ENCODE results near the gene KDM4C.
"Not testable (repeated sequence)": the region's sequence is repeated elsewhere in the genome, so short reads cannot be mapped to it uniquely, and the experiment has no call there.

The KDM4C gene

DNA sequence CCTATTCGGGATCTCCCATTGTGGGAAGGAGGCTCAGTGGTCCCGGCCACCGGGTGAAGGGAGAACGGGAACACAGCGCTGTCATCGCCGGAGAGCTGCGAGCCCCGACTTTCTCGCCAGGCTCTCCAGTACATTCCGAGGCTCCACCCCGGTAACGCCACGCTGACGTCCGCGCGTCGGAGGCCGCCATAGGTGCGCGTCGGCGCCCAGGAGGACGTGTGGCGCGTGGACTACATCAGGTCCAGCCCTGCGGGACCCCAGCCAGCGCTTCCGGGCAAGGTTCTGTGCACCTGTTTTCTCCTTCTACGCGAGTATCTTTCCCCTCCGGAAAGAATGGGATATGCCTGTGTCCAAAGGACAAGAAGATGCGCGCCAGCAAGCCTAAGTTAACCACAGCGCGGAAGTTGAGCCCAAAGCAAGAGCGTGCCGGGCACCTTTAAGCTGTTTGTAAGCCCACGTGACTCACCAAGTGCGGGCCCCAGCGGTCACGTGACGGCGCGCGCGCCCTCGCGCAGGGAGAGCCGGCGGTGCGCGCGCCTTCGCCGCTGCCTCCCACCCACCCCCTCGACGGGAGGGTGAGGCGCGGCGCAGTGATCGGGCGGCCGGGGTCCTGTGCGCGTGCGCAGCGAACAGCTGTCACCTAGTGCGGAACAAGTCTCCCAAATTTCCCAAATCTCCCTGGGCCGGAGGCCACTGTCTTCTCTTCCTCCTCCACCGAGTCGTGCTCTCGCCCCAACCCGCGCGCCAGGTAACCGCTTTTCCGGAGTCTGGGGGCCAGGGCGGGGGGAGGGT, at the start of gene KDM4C:
Gene KDM4C, plus strand, starts transcription at position 518 of the 792 bp plus-strand sequence. CDS start 35,016 bp downstream, outside the sequence.
- peak; percentile 90 for DNase-seq

DNA sequence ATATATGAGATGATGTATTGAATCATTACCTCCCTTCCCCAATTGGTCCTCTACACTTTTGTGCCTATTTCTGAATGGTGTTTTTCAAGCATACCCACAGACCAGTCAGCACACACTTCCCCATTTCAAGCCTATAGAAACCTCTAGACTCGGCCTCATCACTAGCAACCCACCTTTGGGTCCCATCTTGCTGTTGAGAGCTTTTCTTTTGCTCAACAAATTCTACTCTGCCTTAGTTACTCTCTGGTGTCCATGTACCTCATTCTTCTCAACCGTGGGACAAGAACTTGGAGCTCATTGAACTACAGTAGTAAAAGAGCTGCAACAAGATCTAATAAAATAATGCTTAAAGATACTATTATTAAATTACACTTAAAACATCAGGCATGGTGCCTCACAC, 49.0 kb upstream of the KDM4C start:
- DNase-seq, result no peak

DNA sequence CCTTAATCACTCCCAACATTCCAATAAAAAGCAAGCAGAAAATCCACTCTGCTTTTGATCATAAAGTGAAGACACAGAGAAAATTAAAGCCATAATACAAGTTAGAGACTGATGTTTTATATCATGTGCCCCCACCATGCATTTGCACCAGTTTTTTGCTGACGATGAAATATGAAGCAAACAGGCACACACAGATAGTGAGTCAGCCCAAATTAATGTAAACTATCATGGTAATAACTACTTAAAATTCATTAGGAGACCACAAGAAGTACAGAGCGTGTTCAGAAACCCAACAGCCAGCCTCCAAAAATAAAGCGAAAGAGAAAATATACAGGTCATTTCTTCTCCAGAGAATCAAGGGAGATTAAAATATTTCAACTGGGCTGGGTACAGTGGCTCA, 46.4 kb upstream of the KDM4C start:
- DNase-seq, result no peak

DNA sequence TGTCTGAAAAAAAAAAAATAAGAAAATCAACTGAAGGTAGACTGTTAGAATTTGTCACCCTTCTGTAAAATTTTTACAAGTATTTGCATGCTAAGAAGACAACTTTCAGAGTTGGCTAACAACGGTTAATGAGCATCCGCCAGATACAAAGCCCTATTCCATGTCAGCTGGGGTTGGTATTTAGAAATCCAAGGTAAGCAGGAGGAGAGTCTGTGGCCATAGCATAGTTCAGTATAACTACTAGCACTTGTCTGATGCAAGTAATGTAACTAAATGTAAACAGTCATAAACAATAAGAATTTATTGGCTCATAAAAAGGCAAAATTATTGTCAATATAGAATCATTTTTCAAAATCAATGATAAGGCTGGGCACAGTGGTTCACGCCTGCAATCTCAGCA, 45.7 kb upstream of the KDM4C start:
- DNase-seq, result no peak

DNA sequence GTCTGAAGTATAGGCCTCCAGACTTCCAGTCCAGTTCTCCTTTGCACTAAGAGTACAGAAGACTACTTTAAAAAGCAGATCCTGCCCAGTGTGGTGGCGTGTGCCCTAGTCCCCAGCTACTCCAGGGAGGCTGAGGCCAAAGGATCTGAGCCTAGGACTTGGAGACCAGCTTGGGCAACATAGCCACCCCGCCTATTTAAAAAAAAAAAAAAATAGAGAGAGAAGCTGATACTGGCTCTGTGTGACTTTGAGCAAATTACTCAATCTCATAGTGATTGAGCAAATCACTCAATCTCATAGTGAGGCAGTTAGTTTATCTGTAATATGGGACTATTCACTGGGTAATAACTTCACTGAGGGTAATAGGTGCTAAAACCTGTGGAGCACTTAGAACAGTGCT, 43.6 kb upstream of the KDM4C start:
- no peak for DNase-seq

DNA sequence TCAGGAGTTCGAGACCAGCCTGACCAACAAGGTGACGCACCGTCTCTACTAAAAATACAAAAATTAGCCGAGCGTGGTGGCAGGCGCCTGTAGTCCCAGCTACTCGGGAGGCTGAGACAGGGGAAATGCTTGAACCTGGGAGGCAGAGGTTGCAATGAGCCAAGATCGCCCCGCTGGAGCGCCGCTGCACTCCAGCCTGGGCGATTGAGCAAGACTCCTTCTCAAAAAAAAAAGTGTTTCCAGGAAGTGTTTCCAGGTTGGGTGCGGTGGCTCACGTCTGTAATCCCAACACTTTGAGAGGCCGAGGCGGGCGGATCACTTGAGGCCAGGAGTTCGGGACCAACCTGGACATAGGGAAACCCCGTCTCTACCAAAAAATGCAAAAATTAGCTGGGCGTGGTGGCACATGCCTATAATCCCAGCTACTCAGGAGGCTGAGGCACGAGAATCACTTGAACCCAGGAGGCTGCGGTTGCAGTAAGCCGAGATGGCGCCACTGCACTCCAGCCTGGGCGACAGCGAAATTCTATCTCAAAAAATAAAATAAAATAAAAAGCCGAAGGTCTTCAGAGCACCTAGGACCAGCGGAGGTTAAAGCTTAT, 42.5 kb upstream of the KDM4C start:
- not testable (repeated sequence) for DNase-seq

DNA sequence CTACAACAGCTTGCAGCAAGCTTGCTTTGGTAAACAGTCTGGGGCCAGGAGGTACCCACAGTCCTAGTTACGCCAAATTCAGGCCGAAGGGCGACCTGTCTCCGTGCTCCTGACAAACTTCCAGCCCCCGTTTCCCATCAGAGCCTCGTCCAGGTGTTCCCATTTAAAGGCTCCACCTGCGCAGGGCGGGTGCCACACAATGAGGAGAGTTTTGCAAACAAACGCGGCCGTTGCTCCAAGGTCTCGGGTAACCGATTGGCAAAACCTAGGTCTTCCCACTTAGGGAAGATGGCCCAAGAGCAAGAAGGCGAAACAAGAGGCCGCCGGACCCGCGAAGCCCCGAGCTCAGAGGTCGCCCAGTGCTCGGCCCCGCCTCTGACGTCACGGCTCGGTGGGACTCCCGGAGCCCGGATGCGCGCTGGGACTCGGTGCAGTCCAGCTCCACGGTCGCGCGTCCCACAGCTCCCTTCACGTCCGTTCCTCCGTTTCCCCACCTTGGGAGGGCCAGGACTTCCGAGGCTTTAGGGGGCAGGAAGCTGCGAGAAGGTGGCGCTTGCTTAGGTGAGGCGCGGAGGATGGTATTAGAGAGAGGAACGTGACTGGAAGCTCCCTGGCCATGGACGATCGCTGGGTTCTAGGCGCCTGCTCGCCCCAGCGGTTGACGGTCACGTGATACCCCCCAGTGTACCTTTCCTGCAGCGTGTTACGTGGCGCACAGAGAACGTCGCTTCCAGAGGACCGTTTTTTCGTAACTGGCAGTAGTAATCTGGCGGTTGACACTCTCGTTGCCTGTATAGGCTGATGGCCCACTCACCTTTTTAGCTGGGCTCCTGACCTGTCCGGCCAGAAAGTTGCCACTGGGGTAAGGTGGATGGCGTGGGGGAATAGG, 41.8 kb upstream of the KDM4C start:
- peak; percentile 48 for DNase-seq

DNA sequence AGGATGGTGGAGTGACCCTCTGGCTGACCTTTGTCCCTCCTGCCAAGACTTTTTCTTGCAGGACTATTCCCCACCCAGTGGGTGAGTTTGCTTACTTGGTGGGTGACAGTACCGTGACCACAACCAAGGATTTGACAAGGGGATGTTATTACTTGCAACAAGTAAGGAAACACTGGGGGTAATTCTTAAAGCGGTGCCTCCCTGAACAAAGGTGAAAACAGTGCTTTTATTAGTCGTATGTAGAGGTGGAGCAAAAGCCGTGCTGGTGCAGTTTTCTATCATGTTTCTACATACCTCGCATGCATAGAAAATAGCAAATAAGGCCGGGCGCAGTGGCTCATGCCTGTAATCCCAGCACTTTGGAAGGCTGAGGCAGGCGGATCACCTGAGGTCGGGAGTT, 41.0 kb upstream of the KDM4C start:
- no peak for DNase-seq

DNA sequence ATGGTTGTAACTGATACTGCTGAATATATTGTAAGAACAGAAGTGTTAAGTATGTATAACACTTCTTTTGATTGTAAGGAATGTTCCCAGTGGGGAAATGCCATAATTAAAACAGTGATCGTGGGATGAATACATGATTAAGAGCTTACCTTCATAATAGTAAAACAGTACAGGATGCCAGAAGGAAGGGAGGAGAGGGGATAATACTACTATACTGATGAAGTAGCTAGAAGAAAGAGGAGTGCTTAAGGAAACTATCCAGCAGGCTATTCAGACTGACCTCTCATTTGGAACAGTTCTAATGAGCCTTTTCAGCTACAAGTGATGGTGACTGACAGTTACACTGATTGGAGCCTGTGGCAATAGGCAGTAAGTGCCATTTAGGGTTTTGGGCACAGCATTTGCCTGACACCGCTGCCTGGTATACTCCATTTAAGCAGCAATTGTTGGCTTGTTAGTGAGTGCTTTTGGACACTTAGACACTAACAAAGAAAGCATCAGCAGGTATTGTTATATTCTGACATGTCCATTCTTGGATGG, 33.8 kb upstream of the KDM4C start:
- DNase-seq, result no peak

DNA sequence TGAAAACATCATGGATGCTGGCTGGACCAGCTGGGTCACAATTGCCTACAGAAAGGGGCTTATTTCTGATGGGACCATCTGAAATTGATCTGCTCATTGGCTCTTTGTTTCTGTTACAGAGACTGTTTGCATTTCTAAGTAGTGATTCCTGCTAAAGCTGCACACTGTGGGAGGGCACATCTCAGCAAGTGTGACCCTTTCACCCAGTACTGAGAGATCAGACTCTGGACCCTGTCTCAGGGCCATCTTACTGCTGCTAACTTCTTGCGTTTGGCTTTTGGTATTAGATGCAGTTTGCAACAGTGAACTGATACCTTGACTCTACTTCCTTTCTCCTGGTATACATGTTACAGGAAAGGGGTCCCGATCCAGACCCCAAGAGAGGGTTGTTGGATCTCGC, 24.5 kb upstream of the KDM4C start:
- DNase-seq, result no peak

DNA sequence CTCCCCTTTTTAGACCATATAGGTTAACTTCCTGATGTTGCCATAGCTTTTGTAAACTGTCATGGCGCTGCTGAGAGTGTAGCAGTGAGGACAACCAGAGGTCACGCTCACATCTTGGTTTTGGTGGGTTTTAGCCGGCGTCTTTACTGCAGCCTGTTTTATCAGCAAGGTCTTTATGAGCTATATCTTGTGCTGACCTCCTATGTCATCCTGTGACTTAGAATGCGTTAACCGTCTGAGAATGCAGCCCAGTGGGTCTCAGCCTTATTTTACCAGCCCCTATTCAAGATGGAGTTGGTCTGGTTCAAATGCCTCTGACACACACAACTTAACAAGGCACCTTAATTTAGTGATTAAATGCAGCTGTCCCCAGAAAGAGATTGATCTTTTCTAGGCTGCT, 23.9 kb upstream of the KDM4C start:
- DNase-seq, result no peak

DNA sequence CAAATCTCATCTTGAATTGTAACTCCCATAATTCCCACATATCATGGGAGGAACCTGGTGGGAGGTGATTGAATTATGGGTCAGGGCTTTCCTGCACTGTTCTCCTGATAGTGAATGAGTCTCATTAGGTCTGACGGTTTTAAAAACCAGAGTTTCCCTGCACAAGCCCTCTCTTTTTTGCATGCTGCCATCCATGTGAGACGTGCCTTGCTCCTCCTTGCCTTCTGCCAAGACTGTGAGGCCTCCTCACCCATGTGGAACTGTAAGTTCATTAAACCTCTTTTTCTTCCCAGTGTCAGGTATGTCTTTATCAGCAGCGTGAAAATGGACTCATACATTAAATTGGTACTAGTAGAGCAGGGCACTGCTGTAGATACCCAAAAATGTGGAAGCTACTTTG, 22.4 kb upstream of the KDM4C start:
- DNase-seq, result no peak

DNA sequence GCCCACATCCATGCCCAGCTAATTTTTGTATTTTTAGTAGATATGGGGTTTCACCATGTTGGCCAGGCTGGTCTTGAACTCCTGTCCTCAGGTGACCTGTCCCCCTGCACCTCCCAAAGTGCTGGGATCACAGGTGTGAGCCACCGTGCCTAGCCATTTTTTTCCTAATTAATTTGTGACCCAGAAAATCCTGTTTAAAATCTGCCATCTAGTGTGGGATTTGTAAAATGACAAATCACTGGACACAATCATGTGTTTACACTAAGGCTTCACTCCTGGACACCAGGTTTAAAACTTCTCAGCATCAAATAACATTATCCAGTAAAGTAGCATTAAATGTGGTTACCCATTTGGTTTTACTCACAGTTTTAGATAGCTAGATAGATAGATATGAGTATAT, 18.6 kb upstream of the KDM4C start:
- DNase-seq, result no peak

DNA sequence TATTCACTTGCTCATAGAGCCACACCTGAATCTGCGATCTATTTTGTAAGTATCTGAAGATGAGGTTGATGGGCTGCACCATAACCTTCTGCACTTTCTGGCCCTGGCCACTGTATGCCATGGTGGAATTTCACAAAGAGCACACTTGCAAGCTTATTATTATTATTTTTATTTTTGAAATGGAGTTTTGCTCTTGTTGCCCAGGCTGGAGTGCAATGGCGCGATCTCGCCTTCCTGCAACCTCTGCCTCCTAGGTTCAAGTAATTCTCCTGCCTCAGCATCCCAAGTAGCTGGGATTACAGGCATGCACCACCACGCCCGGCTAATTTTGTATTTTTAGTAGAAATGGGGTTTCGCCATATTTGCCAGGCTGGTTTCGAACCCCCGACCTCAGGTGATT, 8.9 kb upstream of the KDM4C start:
- not testable (repeated sequence) for DNase-seq

DNA sequence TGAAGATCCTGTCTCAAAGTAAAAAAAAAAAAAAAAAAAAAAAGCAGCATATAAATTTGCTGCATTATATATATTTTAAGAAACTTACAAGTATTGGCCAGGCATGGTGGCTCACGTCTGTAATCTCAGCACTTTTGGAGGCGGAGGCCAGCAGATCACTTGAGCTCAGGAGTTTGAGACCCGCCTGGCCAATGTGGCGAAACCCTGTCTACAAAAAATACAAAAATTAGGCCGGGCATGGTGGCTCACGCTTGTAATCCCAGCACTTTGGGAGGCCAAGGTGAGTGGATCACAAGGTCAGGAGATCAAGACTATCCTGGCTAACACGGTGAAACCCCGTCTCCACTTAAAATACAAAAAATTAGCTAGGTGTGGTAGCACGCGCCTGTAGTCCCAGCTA, 2.9 kb upstream of the KDM4C start:
- not testable (repeated sequence) for DNase-seq

DNA sequence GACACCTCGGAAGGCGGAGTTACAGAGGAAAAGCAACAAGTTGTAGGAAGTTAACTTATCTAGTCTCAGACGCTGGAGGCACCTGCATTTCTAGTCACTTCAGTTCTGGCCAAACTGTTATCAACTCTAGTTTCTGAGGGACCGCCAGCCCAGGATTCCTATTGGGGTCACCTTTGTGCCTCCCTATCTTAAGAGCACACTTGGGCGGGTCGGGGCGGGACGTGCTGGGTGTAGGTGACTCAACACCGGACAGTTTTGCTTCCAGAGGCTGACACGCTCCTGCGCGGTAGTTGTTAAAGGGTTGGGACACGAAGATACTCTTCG, 679 bp upstream of the KDM4C start:
- no peak for DNase-seq

DNA sequence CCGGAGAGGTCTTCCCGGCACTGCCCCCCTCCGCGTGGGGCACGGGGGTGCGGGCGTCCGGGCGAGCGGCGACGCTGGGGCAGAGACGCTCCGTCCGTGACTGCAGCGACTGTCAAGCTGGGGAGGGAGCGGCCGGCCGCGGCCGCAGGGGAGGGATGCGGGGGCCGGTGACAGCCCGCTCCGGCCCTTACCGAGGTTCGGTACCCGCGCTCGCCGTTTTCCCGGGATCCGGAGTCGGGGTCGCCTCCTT, 400 bp downstream of the KDM4C start:
- DNase-seq, result no peak

DNA sequence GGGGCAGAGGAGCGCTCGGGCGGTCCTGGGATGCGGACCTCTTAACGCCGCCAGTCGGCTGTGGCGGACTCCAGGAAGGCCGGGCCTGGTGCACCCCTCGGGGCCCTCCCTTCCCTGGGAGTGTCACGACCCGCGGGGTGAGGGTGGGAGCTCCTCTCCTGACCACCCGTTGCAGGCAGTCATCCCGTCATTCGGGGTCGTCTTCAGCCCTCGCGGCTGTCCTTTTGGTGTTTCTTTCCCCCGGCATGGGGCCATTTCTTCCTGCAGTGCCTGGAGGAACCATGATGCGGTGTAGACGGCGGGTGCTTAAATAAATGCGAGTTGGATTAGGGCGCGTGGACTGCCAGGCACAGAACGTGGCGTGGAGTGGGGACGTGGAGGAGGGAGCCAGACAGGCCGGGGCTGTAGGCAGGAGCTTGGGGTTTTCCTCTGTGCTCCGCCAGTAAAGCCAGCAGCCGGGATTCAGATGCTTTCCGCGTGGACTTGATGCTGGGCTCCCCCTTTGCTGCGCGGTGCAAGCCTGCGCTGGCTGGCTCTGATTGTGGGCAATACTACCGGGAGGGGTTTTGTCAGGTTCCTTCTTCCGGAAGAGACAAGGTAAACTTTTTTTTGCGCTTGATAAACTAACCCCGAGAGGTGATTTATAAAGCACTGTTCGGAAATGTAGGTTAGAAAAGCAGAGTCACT, 868 bp downstream of the KDM4C start:
- peak; percentile 23 for DNase-seq

DNA sequence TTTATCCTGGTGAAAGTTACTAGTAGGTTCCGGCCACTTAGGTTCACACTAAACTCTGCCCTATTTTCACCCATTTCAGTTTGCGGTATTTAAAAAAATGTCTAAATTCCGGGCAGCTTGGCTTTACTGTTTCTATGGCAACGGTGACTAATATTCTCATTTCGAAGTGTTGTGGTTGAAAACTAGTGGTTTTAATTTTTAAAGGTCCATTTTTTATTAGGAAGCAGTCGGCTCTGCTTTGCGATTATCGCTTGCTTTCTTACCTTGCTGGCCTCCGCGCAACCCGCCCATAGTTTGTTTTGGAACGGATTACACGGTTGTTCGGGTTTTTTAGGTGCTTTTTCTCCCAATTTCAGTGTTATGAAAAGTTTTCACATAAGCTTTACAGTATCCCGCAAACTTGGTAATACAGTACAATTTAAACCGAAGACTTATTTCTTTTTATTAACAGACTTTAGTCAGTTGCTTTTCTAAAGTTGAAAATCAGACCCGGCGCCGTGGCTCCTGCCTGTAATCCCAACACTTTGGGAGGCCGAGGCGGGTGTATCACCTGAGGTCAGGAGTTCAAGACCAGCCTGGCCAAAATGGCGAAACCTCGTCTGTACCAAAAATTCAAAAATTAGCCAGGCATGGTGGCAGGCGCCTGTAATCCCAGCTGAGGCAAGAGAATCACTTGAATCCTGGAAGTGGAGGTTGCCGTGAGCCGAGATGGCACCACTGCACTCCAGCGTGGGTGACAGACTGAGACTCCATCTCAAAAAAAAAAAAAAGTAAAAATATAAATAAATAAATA, 1.6 kb downstream of the KDM4C start:
- DNase-seq, result peak; percentile 2

DNA sequence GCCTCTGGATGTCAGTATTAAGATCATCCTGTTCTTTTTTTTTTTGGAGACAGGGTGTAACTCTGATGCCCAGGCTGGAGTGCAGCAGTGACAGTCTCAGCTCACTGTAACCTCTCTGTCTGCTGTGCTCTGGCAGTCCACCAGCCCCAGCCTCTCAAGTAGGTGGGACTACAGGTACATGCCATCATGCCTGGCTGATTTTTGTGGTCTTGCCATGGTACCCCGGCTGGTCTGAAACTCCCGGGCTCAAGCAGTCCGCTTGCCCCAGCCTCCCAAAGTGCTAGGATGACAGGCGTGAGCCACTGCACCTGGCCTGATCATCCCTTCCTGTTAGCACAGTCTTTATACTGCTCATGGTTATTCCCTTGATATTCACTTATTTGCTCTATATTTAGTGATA, 3.5 kb downstream of the KDM4C start:
- DNase-seq, result no peak

DNA sequence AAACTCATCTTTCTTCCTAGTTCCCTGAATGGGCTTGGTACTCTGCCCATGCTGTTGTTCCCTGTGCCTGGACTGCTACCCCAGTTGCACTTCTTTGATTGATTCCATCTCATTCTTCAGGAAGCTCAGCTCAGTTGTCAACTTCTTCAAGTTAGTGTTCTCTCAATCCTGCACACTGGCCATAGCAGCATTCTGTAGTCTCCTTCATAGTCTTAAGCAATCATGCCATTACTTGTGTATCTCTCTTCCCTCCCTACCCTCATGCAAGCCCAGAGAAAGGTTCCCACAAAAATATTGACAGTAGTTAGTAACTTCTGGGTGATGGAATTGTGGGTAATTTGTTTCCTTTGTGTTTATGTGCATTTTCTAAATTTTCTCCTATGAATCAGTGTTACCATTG, 5.5 kb downstream of the KDM4C start:
- no peak for DNase-seq

DNA sequence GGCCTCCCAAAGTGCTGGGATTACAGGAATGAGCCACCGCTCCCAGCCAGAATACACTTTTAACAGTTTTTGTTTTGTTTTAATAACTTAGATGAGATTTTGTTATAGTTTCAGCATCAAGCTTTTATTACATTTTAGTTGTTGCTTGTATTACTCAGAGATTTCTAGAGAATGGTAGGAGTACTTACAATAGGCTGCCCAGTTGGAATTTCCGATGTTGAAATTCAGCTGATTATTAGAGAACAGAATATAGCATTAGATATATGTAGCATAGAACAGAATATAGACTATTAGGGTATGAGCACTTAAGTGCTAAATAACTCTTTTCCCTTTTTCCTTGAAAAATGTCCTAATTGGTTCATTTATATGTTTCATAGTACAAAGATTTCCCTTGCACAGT, 6.2 kb downstream of the KDM4C start:
- no peak for DNase-seq

DNA sequence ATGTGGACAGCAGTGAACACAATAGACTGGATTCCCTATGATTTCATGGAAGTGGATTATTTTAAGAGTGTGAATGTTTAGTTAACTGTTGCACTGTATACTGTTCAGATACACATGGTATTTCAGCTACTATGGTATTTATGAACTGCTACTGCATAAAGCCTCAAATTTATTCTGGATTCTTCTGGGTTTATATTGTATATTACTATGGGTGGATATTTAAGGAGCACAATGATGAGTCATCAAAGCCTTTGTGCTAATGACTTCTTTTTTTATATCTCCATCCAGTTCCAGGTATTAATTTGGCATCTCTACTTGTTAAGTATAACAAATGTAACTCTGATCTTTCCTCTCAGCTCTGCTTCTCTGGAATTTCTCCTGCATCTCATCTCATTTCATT, 6.8 kb downstream of the KDM4C start:
- no peak for DNase-seq
